Measurements from ENCODE around the gene GALNS.

GALNS gene

GRCh38 chr16:88869673-88869980, 12.9 kb upstream of the GALNS start:
- no peak for TF ChIP-seq CTCF (IDR thresholded peaks at IDR 0.05; ENCODE audit: insufficient read depth, low read length, poor library complexity, severe bottlenecking)
- TF ChIP-seq EZH2phosphoT487 (conservative IDR thresholded peaks at IDR 0.05; ENCODE audit: low read length), result no peak
- Histone ChIP-seq H3F3A (ENCODE audit: insufficient read depth) (peaks cover 3% of the 10 kb centered on the region; the same call in 1 of the 2 replicates), H3K9ac (ENCODE audit: low read length) (no peak overlapping the region), H3K4me2 (ENCODE audit: low read depth, low read length, poor library complexity, severe bottlenecking) (no peak overlapping the region), H3K36me3 (ENCODE audit: low read length) (no peaks in the 10 kb centered on the region), H4K20me1 (ENCODE audit: low read depth, low read length) (no peaks in the 10 kb centered on the region), H3K27me3 (ENCODE audit: low read length) (no peaks in the 10 kb centered on the region), H3K9me2 (replicated peaks; ENCODE audit: insufficient read depth, low read length) (no peaks in the 10 kb centered on the region), H3K9me3 (ENCODE audit: insufficient read depth, low read length) (no peaks in the 10 kb centered on the region), H3K27ac (ENCODE audit: low read depth, low read length) (no peak overlapping the region), H3K79me2 (ENCODE audit: insufficient read depth, low read length) (no peaks in the 10 kb centered on the region), H3K4me3 (ENCODE audit: insufficient read depth, low read length, poor library complexity, severe bottlenecking) (no peak overlapping the region), H2AFZ (ENCODE audit: low read depth, low read length, severe bottlenecking) (no peak overlapping the region)

- TF ChIP-seq CTCF (IDR thresholded peaks at IDR 0.05; ENCODE audit: insufficient read depth, low read length, poor library complexity, severe bottlenecking) (no peak), EZH2phosphoT487 (conservative IDR thresholded peaks at IDR 0.05; ENCODE audit: low read length) (no peak)
- no peak overlapping the region for H3K9ac ChIP-seq (ENCODE audit: low read length)
- no peaks in the 10 kb centered on the region for H3K36me3 ChIP-seq (ENCODE audit: low read length)
- H3K4me3 ChIP-seq (ENCODE audit: insufficient read depth, low read length, poor library complexity, severe bottlenecking), result no peak overlapping the region
- H3K4me2 ChIP-seq (ENCODE audit: low read depth, low read length, poor library complexity, severe bottlenecking), result no peak overlapping the region
- no peak overlapping the region for H2AFZ ChIP-seq (ENCODE audit: low read depth, low read length, severe bottlenecking)
- H3K9me3 ChIP-seq (ENCODE audit: insufficient read depth, low read length), result no peaks in the 10 kb centered on the region
- H3K27me3 ChIP-seq (ENCODE audit: low read length), result no peaks in the 10 kb centered on the region
- H3K27ac ChIP-seq (ENCODE audit: low read depth, low read length), result no peak overlapping the region
- H3K9me2 ChIP-seq (replicated peaks; ENCODE audit: insufficient read depth, low read length), result no peaks in the 10 kb centered on the region
- H3F3A ChIP-seq (ENCODE audit: insufficient read depth), result no peaks in the 10 kb centered on the region
- H4K20me1 ChIP-seq (ENCODE audit: low read depth, low read length), result no peaks in the 10 kb centered on the region
- no peaks in the 10 kb centered on the region for H3K79me2 ChIP-seq (ENCODE audit: insufficient read depth, low read length)
These were observed 12.4 kb upstream of the GALNS start for GRCh38 chr16:88868974-88869672.

- no peaks in the 10 kb centered on the region for H3K79me2 ChIP-seq (ENCODE audit: insufficient read depth, low read length)
These were observed 11.0 kb upstream of the GALNS start for GRCh38 chr16:88867581-88868246.

More at GRCh38 chr16:88867581-88868246, 11.0 kb upstream of the GALNS start:
- Histone ChIP-seq H3K9me2 (replicated peaks; ENCODE audit: insufficient read depth, low read length) (no peaks in the 10 kb centered on the region), H3K36me3 (ENCODE audit: low read length) (no peaks in the 10 kb centered on the region), H3F3A (ENCODE audit: insufficient read depth) (no peaks in the 10 kb centered on the region), H2AFZ (ENCODE audit: low read depth, low read length, severe bottlenecking) (no peak overlapping the region), H3K9me3 (ENCODE audit: insufficient read depth, low read length) (no peaks in the 10 kb centered on the region), H4K20me1 (ENCODE audit: low read depth, low read length) (no peaks in the 10 kb centered on the region), H3K27ac (ENCODE audit: low read depth, low read length) (no peak overlapping the region), H3K27me3 (ENCODE audit: low read length) (no peaks in the 10 kb centered on the region), H3K4me3 (ENCODE audit: insufficient read depth, low read length, poor library complexity, severe bottlenecking) (no peak overlapping the region), H3K4me2 (ENCODE audit: low read depth, low read length, poor library complexity, severe bottlenecking) (no peak overlapping the region), H3K9ac (ENCODE audit: low read length) (no peak overlapping the region)
- TF ChIP-seq EZH2phosphoT487 (conservative IDR thresholded peaks at IDR 0.05; ENCODE audit: low read length) (no peak), CTCF (IDR thresholded peaks at IDR 0.05; ENCODE audit: insufficient read depth, low read length, poor library complexity, severe bottlenecking) (no peak)

Measured in SU-DHL-6 (cell line).